K562 (cell line): ENCODE measurements around the gene ZNF429. TPM values are rescaled to one million over a fixed set of nuclear protein-coding genes. Genes with fewer than 3 reads are reported as not detected.

ENCODE experiments used
- ATAC-seq: fragments of 200-7000 bp; cut with Tn5 transposase; 3 replicates; pipeline ENCODE4 v1.9.1; 2020; ENCODE audit warnings: moderate library complexity
- BruUV-seq: library from RNA; stranded (reverse); fragments of 400-500 nt; replicated peaks from 2 replicates; lab custom pipeline; 2021; lab: Mats Ljungman, UMichigan
- CTCF ChIA-PET: fragments of 300-600 bp; formaldehyde crosslinking; extraction: SDS; loops from one replicate; lab custom pipeline; 2021; ENCODE audit warnings: low intra/inter-chr PET ratio; lab: Yijun Ruan, JAX
- POLR2A ChIA-PET: fragments of 300-600, 350-650 bp; sonication (Branson Sonifier 250); formaldehyde crosslinking; extraction: SDS; loops from one replicate; lab custom pipeline; 2021; ENCODE audit warnings: antibody characterized with exemption, inconsistent platforms; lab: Yijun Ruan, JAX
- DNase-seq, 4 experiments: peaks; one replicate each; pipeline versions ENCODE4 v3.0.0 to v3.0.0-alpha.2; 2011 to 2018; ENCODE audit warnings: low spot score in 3 of 4, mixed read lengths in 3 of 4; ENCODE audit errors: extremely low read depth in 1 of 4
- FAIRE-seq: peaks from 2 replicates; lab custom pipeline; 2011; peaks lifted over from hg19 to GRCh38; lab: Jason Lieb, UNC
- H2AFZ ChIP-seq: 2 replicates; pipeline ENCODE4 v1.6.0; 2011; ENCODE audit warnings: low read depth, low read length, control low read depth, inconsistent platforms
- H3K27ac ChIP-seq: fragments of 200-600 bp; 3 replicates; pipeline ENCODE4 v1.8.0; 2011; ENCODE audit warnings: low read depth, mild to moderate bottlenecking, control low read depth, inconsistent platforms, low read length, moderate library complexity, mixed read lengths; ENCODE audit errors: extremely low read depth
- H3K27me3 ChIP-seq, 2 experiments: fragments of 300-600 bp in 1 of 2; 2 replicates in 1 of 2; 3 replicates in 1 of 2; pipeline versions ENCODE4 v1.6.0 to v1.8.0; 2011; ENCODE audit warnings: inconsistent platforms in 2 of 2, low read length in 2 of 2, mild to moderate bottlenecking in 1 of 2, mixed read lengths in 1 of 2, moderate library complexity in 1 of 2; ENCODE audit not compliant: control insufficient read depth in 2 of 2, insufficient read depth in 2 of 2
- H3K36me3 ChIP-seq: fragments of 300-600 bp; 3 replicates; pipeline ENCODE4 v1.8.0; 2011; ENCODE audit warnings: mild to moderate bottlenecking, low read length, inconsistent platforms; ENCODE audit not compliant: control insufficient read depth, insufficient read depth
- H3K4me1 ChIP-seq, 2 experiments: fragments of 200-600 bp in 1 of 2; replicated peaks in 1 of 2; 2 replicates in 1 of 2; 3 replicates in 1 of 2; pipeline versions ENCODE4 v1.5.1 to v1.8.0; 2011; ENCODE audit warnings: inconsistent platforms in 2 of 2, low read length in 2 of 2, mild to moderate bottlenecking in 1 of 2, mixed read lengths in 1 of 2, moderate library complexity in 1 of 2; ENCODE audit not compliant: control insufficient read depth in 2 of 2, insufficient read depth in 2 of 2
- H3K4me2 ChIP-seq: 2 replicates; pipeline ENCODE4 v1.6.1; 2011; ENCODE audit warnings: low read length, control low read depth, inconsistent platforms, mixed read lengths; ENCODE audit not compliant: insufficient read depth
- H3K4me3 ChIP-seq: fragments of 200-600 bp; sonication (generic), shearing (Covaris generic); 2 replicates; pipeline ENCODE4 v1.5.1; 2016; ENCODE audit warnings: control low read depth, inconsistent platforms
- H3K79me2 ChIP-seq: fragments of 200-600 bp; 3 replicates; pipeline ENCODE4 v1.8.0; 2011; ENCODE audit warnings: low read length, inconsistent platforms; ENCODE audit not compliant: control insufficient read depth, insufficient read depth
- H3K9ac ChIP-seq, 2 experiments: 2 replicates each; pipeline versions ENCODE4 v1.6.0 to v1.6.1; 2011; ENCODE audit warnings: low read depth in 2 of 2, low read length in 2 of 2, control low read depth in 1 of 2, inconsistent platforms in 1 of 2, mild to moderate bottlenecking in 1 of 2, mixed read lengths in 1 of 2; ENCODE audit not compliant: insufficient read depth in 1 of 2
- H3K9me1 ChIP-seq: one replicate; pipeline ENCODE4 v1.6.0; 2011; ENCODE audit warnings: inconsistent platforms, mild to moderate bottlenecking, low read length, moderate library complexity; ENCODE audit not compliant: control insufficient read depth, insufficient read depth
- H3K9me3 ChIP-seq: replicated peaks from 2 replicates; pipeline ENCODE4 v1.5.1; 2011; ENCODE audit warnings: low read depth, low read length, inconsistent platforms; ENCODE audit not compliant: control insufficient read depth, insufficient read depth
- H4K20me1 ChIP-seq: replicated peaks from 2 replicates; pipeline ENCODE4 v1.6.1; 2011; ENCODE audit warnings: low read length, inconsistent platforms, mixed read lengths; ENCODE audit not compliant: control insufficient read depth, insufficient read depth
- JUN ChIP-seq, 2 experiments: sonication (generic) in 1 of 2; formaldehyde crosslinking in 1 of 2; IDR thresholded peaks; 2 replicates each; pipeline versions ENCODE4 v1.6.1 to v1.8.0; 2012 to 2022; ENCODE audit warnings: borderline replicate concordance in 2 of 2, mild to moderate bottlenecking in 2 of 2, improper control_type of control experiment in 1 of 2, low read depth in 1 of 2, low read length in 1 of 2, missing genetic modification reagents in 1 of 2
- PML ChIP-seq: IDR thresholded peaks from 2 replicates; pipeline ENCODE4 v1.6.1; 2012; ENCODE audit warnings: low read length, inconsistent platforms
- PRMT5 ChIP-seq: sonication (generic); formaldehyde crosslinking; IDR thresholded peaks from 2 replicates; pipeline ENCODE4 v1.5.0; 2020; ENCODE audit warnings: missing genetic modification reagents
- WGBS: fragments of 100-300 bp; shearing (Covaris generic); methylation state at CpG from one replicate; pipeline ENCODE4 v1.1.6; 2016; ENCODE audit warnings: low coverage, mixed read lengths; ENCODE audit not compliant: insufficient coverage; ENCODE audit errors: missing lambda C conversion rate; 5-methylcytosine and 5-hydroxymethylcytosine counted together
- in situ Hi-C: fragments of 300-500 bp; cut with MboI; formaldehyde crosslinking; loops from 4 replicates; pipeline ENCODE4 v1.15.0; 2018; ENCODE audit warnings: inconsistent platforms, mixed read lengths
- intact Hi-C: fragments of 100-400 bp; cut with micrococcal nuclease; formaldehyde crosslinking; loops from 2 replicates; pipeline ENCODE4 v1.14.2; 2022
- polyA plus RNA-seq, 8 experiments: library from polyadenylated mRNA; depleted of rRNA in 4 of 8; stranded (reverse) in 5 of 8; unstranded in 3 of 8; fragments of >200 nt; fragmentation: Nextera tagmentation in 2 of 8; fragmentation: Illumina TruSeq in 1 of 8; extraction: Ambion mirVana in 2 of 8; extraction: Trizol in 1 of 8; gene quantifications; 2 replicates each; pipeline versions ENCODE4 v1.2.1 to v1.2.3, GENCODE V29; 2011 to 2014; ENCODE audit warnings: inconsistent platforms in 1 of 8, missing spikeins in 1 of 8
- total RNA-seq, 7 experiments: library from RNA; depleted of rRNA in 6 of 7; stranded (reverse); fragments of >200 nt in 6 of 7; fragmentation: Illumina TruSeq in 2 of 7; extraction: Trizol in 2 of 7; gene quantifications; 2 replicates each; pipeline versions ENCODE4 v1.2.1 to v1.2.3, GENCODE V29; 2011 to 2021; ENCODE audit warnings: low replicate concordance in 1 of 7
- TF ChIP-seq, protein P1 (sequence below), 3 experiments: IDR thresholded peaks in 2 of 3; conservative IDR thresholded peaks in 1 of 3; 2 replicates each; pipeline ENCODE4 v1.5.1; 2011 to 2012; ENCODE audit warnings: low read length in 3 of 3, mild to moderate bottlenecking in 3 of 3, control low read depth in 2 of 3, improper control_type of control experiment in 1 of 3, inconsistent platforms in 1 of 3, low read depth in 1 of 3, mixed read lengths in 1 of 3, moderate library complexity in 1 of 3; ENCODE audit not compliant: insufficient read depth in 2 of 3

The ZNF429 gene
- total and polyA plus RNA-seq, 9 of the 15 experiments (the other 6 are each of a cell fraction or from before 2014, with no cell fraction given): 11.4 to 24.5 (median 16.3) TPM

DNA sequence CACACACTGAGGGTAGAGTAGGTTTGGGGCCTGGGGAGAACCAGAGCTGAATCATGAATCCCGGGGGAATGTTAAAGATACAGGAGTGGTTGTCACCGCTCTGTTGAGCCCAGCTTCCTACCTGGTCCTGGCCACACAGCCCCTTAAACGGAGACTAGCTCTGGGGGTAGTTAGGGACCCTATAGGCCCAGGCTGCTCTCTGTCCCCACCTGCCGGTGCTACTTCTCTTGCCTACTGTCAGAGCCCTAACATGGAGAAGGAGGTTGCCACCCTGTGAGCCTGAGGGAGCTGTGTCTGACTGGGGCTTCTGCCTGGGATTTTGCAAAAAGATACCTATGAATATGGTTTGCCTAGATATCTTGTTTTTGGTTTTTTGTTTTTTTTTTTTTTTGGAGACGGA, 36.6 kb upstream of the ZNF429 start:
- WGBS: 52% methylated on average over 4 of the region's 5 CpGs
- TF ChIP-seq, protein P1, sequence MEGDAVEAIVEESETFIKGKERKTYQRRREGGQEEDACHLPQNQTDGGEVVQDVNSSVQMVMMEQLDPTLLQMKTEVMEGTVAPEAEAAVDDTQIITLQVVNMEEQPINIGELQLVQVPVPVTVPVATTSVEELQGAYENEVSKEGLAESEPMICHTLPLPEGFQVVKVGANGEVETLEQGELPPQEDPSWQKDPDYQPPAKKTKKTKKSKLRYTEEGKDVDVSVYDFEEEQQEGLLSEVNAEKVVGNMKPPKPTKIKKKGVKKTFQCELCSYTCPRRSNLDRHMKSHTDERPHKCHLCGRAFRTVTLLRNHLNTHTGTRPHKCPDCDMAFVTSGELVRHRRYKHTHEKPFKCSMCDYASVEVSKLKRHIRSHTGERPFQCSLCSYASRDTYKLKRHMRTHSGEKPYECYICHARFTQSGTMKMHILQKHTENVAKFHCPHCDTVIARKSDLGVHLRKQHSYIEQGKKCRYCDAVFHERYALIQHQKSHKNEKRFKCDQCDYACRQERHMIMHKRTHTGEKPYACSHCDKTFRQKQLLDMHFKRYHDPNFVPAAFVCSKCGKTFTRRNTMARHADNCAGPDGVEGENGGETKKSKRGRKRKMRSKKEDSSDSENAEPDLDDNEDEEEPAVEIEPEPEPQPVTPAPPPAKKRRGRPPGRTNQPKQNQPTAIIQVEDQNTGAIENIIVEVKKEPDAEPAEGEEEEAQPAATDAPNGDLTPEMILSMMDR (IDR thresholded peaks at IDR 0.05 in 2 of 3, conservative IDR thresholded peaks at IDR 0.05 in 1 of 3; ENCODE audit: insufficient read depth in 2 of 3, low read depth in 1 of 3, low read length in 3 of 3): peak; percentile 27 to 43 (median 37); a peak in 5 of 6 replicates
- TF ChIP-seq PRMT5 (CRISPR knock-in tag) (no peak), PML (no peak), JUN (IDR thresholded peaks at IDR 0.05; ENCODE audit: borderline replicate concordance, low read depth, low read length) (no peak), JUN (CRISPR knock-in tag; IDR thresholded peaks at IDR 0.05; ENCODE audit: borderline replicate concordance) (no peak)
- Histone ChIP-seq H4K20me1 (no peaks in the 10 kb centered on the region), H3K9ac (no peak overlapping the region), H3K27me3 (no peaks in the 10 kb centered on the region), H3K9me3 (no peaks in the 10 kb centered on the region), H3K4me3 (no peak overlapping the region), H3K36me3 (no peaks in the 10 kb centered on the region), H3K27ac (no peak overlapping the region), H2AFZ (no peak overlapping the region), H3K9me1 (no peaks in the 10 kb centered on the region), H3K4me1 (peaks cover 0 to 8% of the 10 kb centered on the region in 2 experiments; a peak in 2 of 5 replicates), H3K4me2 (no peak overlapping the region), H3K79me2 (peaks cover under 1% of the 10 kb centered on the region; the same call in 1 of the 3 replicates)
- no peak for FAIRE-seq
- in situ Hi-C loops: no loop called here
- DNase-seq: no peak
- ChIA-PET POLR2A (no interaction called here), CTCF (no interaction called here)
- intact Hi-C loops: no loop called here
- BruUV-seq: no TSS peak
- ATAC-seq: peak; percentile 54; the same call in 2 of the 3 replicates
